Vagina (tissue), 2 donors: Measurements from ENCODE around the gene COPG1.

ENCODE experiments used
- POLR2A ChIP-seq, 2 donors: fragments of 450-650 bp; IDR thresholded peaks; one replicate each; pipeline ENCODE4 v1.6.1; 2017; ENCODE audit warnings: antibody characterized with exemption in 2 of 2, mild to moderate bottlenecking in 2 of 2, moderate library complexity in 2 of 2
- POLR2AphosphoS5 ChIP-seq, 2 donors: sonication (generic); formaldehyde crosslinking; IDR thresholded peaks; one replicate each; pipeline ENCODE4 v1.9.0; 2017; ENCODE audit warnings: antibody characterized with exemption in 2 of 2, mild to moderate bottlenecking in 2 of 2, low read depth in 1 of 2; ENCODE audit not compliant: insufficient read depth in 1 of 2
- TF ChIP-seq, protein P1 (sequence below), 3 experiments: fragments of 450-650 bp in 2 of 3; fragments of 200-600 bp in 1 of 3; sonication (generic) in 1 of 3; IDR thresholded peaks; one replicate each; pipeline ENCODE4 v1.5.1; 2017 to 2019; ENCODE audit warnings: antibody characterized with exemption in 3 of 3, mild to moderate bottlenecking in 2 of 3, moderate library complexity in 2 of 3

DNA sequence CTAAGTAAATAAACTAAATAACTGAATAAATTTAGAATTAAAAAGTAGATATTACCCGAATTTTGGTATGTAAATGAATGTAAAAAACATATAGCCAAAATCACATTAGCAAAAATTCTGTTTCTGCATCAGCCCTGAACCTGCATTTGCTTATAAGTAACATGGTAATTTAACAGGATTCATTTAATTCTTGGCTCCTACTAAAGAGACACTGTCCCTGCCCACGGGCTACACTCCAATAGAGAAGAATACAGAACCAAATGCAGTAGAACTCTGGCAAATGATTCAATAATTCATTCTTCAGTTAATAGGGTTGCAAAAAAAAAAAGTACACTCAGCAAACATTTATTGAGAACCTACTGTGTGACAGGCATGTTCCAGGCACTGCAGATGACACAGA, 44.9 kb upstream of the COPG1 start:
- TF ChIP-seq, protein P1, sequence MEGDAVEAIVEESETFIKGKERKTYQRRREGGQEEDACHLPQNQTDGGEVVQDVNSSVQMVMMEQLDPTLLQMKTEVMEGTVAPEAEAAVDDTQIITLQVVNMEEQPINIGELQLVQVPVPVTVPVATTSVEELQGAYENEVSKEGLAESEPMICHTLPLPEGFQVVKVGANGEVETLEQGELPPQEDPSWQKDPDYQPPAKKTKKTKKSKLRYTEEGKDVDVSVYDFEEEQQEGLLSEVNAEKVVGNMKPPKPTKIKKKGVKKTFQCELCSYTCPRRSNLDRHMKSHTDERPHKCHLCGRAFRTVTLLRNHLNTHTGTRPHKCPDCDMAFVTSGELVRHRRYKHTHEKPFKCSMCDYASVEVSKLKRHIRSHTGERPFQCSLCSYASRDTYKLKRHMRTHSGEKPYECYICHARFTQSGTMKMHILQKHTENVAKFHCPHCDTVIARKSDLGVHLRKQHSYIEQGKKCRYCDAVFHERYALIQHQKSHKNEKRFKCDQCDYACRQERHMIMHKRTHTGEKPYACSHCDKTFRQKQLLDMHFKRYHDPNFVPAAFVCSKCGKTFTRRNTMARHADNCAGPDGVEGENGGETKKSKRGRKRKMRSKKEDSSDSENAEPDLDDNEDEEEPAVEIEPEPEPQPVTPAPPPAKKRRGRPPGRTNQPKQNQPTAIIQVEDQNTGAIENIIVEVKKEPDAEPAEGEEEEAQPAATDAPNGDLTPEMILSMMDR (IDR thresholded peaks at IDR 0.05), result no peak
- TF ChIP-seq POLR2A (IDR thresholded peaks at IDR 0.05) (no peak), POLR2AphosphoS5 (IDR thresholded peaks at IDR 0.05; ENCODE audit: insufficient read depth in 1 of 2, low read depth in 1 of 2) (no peak)
